Endothelial cell of umbilical vein (primary cell): ENCODE results near the gene PRDM2. TPM values are rescaled to one million over a fixed set of nuclear protein-coding genes. Genes with fewer than 3 reads are reported as not detected.

Experiments
- BruUV-seq: library from RNA; stranded (reverse); fragments of 400-500 nt; replicated peaks from 2 replicates; lab custom pipeline; 2021; lab: Mats Ljungman, UMichigan
- CTCF ChIA-PET: fragments of 300-600, 350-600 bp; sonication (Branson Sonifier 250); formaldehyde crosslinking; loops from one replicate; lab custom pipeline; 2021; ENCODE audit warnings: antibody characterized with exemption, inconsistent platforms; lab: Charles Lee
- POLR2A ChIA-PET: fragments of 300-600, 350-600 bp; sonication (Branson Sonifier 250); formaldehyde crosslinking; loops from one replicate; lab custom pipeline; 2021; ENCODE audit warnings: antibody characterized with exemption, inconsistent platforms; lab: Charles Lee
- DNase-seq: peaks from one replicate; pipeline ENCODE4 v3.0.0-alpha.2; 2011; ENCODE audit warnings: low read depth, low spot score
- FAIRE-seq: peaks from 2 replicates; lab custom pipeline; 2011; peaks lifted over from hg19 to GRCh38; lab: Jason Lieb, UNC
- H2AFZ ChIP-seq: 2 replicates; pipeline ENCODE4 v1.6.0; 2012; ENCODE audit warnings: low read depth, low read length, control low read depth, inconsistent platforms
- H3K27ac ChIP-seq: 2 replicates; pipeline ENCODE4 v1.5.1; 2011; ENCODE audit warnings: low read depth, mild to moderate bottlenecking, control low read depth, low read length, moderate library complexity; ENCODE audit not compliant: insufficient read depth
- H3K27me3 ChIP-seq, 2 experiments: 2 replicates each; pipeline versions ENCODE4 v1.6.0 to v1.6.1; 2011; ENCODE audit warnings: low read length in 2 of 2, mixed read lengths in 1 of 2; ENCODE audit not compliant: control insufficient read depth in 2 of 2, insufficient read depth in 2 of 2
- H3K36me3 ChIP-seq, 2 experiments: 2 replicates in 1 of 2; 3 replicates in 1 of 2; pipeline ENCODE4 v1.5.1; 2011; ENCODE audit warnings: low read length in 2 of 2, mild to moderate bottlenecking in 1 of 2, moderate library complexity in 1 of 2; ENCODE audit not compliant: control insufficient read depth in 2 of 2, insufficient read depth in 2 of 2; ENCODE audit errors: extremely low read depth in 1 of 2
- H3K4me1 ChIP-seq: 3 replicates; pipeline ENCODE4 v1.5.1; 2011; ENCODE audit warnings: mild to moderate bottlenecking, low read length; ENCODE audit not compliant: control insufficient read depth, insufficient read depth; ENCODE audit errors: extremely low read depth
- H3K4me2 ChIP-seq: 2 replicates; pipeline ENCODE4 v1.6.1; 2011; ENCODE audit warnings: low read length, control low read depth, mixed read lengths; ENCODE audit not compliant: insufficient read depth
- H3K4me3 ChIP-seq, 3 experiments: fragments of 200-600 bp in 1 of 3; sonication (generic), shearing (Covaris generic) in 1 of 3; replicated peaks in 1 of 3; 2 replicates each; pipeline ENCODE4 v1.5.1; 2011 to 2016; ENCODE audit warnings: control low read depth in 3 of 3, low read length in 3 of 3, mild to moderate bottlenecking in 2 of 3, inconsistent platforms in 1 of 3, low read depth in 1 of 3, moderate library complexity in 1 of 3; ENCODE audit not compliant: insufficient read depth in 1 of 3
- H3K79me2 ChIP-seq: 2 replicates; pipeline ENCODE4 v1.6.0; 2012; ENCODE audit warnings: low read length, inconsistent platforms; ENCODE audit not compliant: control insufficient read depth, insufficient read depth
- H3K9ac ChIP-seq: replicated peaks from 2 replicates; pipeline ENCODE3; 2011; ENCODE audit warnings: low read length, control low read depth; ENCODE audit not compliant: insufficient read depth; ENCODE audit errors: extremely low read depth
- H3K9me1 ChIP-seq: replicated peaks from 3 replicates; pipeline ENCODE4 v1.6.0; 2011; ENCODE audit warnings: mild to moderate bottlenecking, low read length; ENCODE audit not compliant: control insufficient read depth, insufficient read depth; ENCODE audit errors: extremely low read depth
- H3K9me3 ChIP-seq: replicated peaks from 2 replicates; pipeline ENCODE4 v1.5.1; 2012; ENCODE audit warnings: low read length, inconsistent platforms; ENCODE audit not compliant: control insufficient read depth, insufficient read depth
- H4K20me1 ChIP-seq: replicated peaks from 2 replicates; pipeline ENCODE3; 2011; ENCODE audit warnings: mild to moderate bottlenecking, low read length; ENCODE audit not compliant: control insufficient read depth, insufficient read depth; ENCODE audit errors: extremely low read depth
- EZH2 ChIP-seq: IDR thresholded peaks from 2 replicates; pipeline ENCODE4 v1.6.1; 2012; ENCODE audit warnings: borderline replicate concordance, low read depth, mild to moderate bottlenecking, moderate library complexity, low read length, inconsistent platforms; ENCODE audit not compliant: severe bottlenecking
- FOS ChIP-seq: IDR thresholded peaks from 2 replicates; pipeline ENCODE4 v1.6.1; 2011; ENCODE audit warnings: mild to moderate bottlenecking, low read length, moderate library complexity, borderline replicate concordance; ENCODE audit not compliant: insufficient read depth
- JUN ChIP-seq: IDR thresholded peaks from 2 replicates; pipeline ENCODE4 v1.6.1; 2011; ENCODE audit warnings: borderline replicate concordance, low read depth; ENCODE audit not compliant: insufficient read length, insufficient read depth
- MYC ChIP-seq: IDR thresholded peaks from one replicate; pipeline ENCODE4 v1.6.1; 2011; ENCODE audit warnings: mild to moderate bottlenecking, low read depth, low read length
- POLR2A ChIP-seq: IDR thresholded peaks from 2 replicates; pipeline ENCODE4 v1.6.1; 2012; ENCODE audit warnings: low read depth, mild to moderate bottlenecking, control low read depth, low read length
- POLR2AphosphoS5 ChIP-seq: IDR thresholded peaks from 2 replicates; pipeline ENCODE4 v1.6.1; 2012; ENCODE audit warnings: low read depth, mild to moderate bottlenecking, control low read depth, low read length, moderate library complexity; ENCODE audit not compliant: insufficient read depth
- dilution Hi-C: fragments of 300-500 bp; cut with MboI; formaldehyde crosslinking; loops from one replicate; pipeline ENCODE4 v1.15.0; 2019; ENCODE audit warnings: low sequenced_read_pairs; ENCODE audit not compliant: extremely low pct_ligation_motif_present
- intact Hi-C: fragments of 100-400 bp; cut with micrococcal nuclease; formaldehyde crosslinking; loops from one replicate; pipeline ENCODE4 v1.10.0; 2022
- polyA plus RNA-seq, 4 experiments: library from polyadenylated mRNA; depleted of rRNA in 3 of 4; stranded (reverse) in 3 of 4; unstranded in 1 of 4; fragments of >200 nt; gene quantifications; 2 replicates each; pipeline versions ENCODE4 v1.2.1 to v1.2.3, GENCODE V29; 2011 to 2012; ENCODE audit warnings: missing spikeins in 1 of 4
- total RNA-seq: library from RNA; stranded (reverse); gene quantifications from 2 replicates; pipeline ENCODE4 v1.2.3, GENCODE V29; 2021
- TF ChIP-seq, protein P1 (sequence below), 2 donors: IDR thresholded peaks; 1 replicate in 1 of 2; 2 replicates in 1 of 2; pipeline ENCODE4 v1.5.1; 2011; ENCODE audit warnings: low read length in 2 of 2, mild to moderate bottlenecking in 2 of 2, moderate library complexity in 2 of 2, control low read depth in 1 of 2, inconsistent platforms in 1 of 2, low read depth in 1 of 2; ENCODE audit not compliant: insufficient read depth in 1 of 2; ENCODE audit errors: extremely low read depth in 1 of 2
- TF ChIP-seq, protein P2 (sequence below): IDR thresholded peaks from 2 replicates; pipeline ENCODE4 v1.6.1; 2011; ENCODE audit not compliant: insufficient read depth, insufficient read length

Gene PRDM2
- total and polyA plus RNA-seq, 2 donors (not counting 3 experiments of a cell fraction or from before 2014, with no cell fraction given), result 11.3 to 35.7 TPM

DNA sequence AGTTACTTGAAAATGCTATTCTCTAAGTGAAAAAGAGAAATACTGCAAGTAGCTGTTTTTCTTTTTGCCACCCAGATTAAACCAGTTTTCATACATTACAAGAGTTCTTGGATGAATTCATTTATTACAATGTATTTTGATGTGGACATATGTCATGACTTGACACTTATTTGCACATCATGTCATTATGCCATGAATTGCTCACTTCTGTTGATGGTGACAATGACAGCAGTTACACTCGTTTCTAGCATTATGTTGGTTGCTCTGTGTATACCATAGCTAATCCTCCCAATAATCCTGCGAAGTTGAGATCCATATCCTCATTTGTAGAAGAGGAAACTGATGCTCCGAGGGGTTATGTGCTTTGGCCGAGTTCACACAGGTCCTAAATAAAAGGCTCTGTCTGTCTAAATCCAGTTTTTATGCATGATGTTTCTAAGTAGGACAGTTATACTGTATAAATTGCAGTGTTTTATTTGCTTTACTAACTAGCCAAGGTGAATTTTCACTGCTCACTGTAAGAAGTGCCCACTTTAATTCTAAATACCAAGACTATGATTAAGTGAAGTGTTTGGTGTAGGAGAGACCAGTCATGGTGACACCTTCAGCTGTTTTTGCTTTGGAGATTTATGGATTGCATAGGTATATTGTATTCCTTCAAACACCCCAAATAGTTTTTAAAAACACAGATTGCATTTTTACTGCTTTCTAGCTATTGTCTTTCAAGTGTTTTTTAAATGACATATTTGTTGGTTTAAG is 56.7 kb downstream of the PRDM2 start:
- Histone ChIP-seq H3K9ac (no peak overlapping the region), H3K9me3 (no peaks in the 10 kb centered on the region), H3K4me2 (no peak overlapping the region), H3K36me3 (no peaks in the 10 kb centered on the region), H3K4me1 (peaks cover 3% of the 10 kb centered on the region), H3K27ac (no peak overlapping the region), H3K4me3 (no peak overlapping the region), H3K79me2 (peaks cover 98% of the 10 kb centered on the region), H4K20me1 (peaks cover 22% of the 10 kb centered on the region), H3K27me3 (no peaks in the 10 kb centered on the region), H2AFZ (no peak overlapping the region), H3K9me1 (no peaks in the 10 kb centered on the region)
- FAIRE-seq (peak; percentile 50), DNase-seq (no peak)
- ChIA-PET POLR2A (no interaction called here), CTCF (interaction anchor here (0.7 to 1.7 kb wide), 4 partner anchors 44 to 837 kb away, joined by 3 to 5 read pairs (median 3); no protein-coding TSS in a partner anchor)
- TF ChIP-seq POLR2A, result no peak
- TF ChIP-seq FOS, result no peak
- TF ChIP-seq JUN, result no peak
- TF ChIP-seq, protein P1, sequence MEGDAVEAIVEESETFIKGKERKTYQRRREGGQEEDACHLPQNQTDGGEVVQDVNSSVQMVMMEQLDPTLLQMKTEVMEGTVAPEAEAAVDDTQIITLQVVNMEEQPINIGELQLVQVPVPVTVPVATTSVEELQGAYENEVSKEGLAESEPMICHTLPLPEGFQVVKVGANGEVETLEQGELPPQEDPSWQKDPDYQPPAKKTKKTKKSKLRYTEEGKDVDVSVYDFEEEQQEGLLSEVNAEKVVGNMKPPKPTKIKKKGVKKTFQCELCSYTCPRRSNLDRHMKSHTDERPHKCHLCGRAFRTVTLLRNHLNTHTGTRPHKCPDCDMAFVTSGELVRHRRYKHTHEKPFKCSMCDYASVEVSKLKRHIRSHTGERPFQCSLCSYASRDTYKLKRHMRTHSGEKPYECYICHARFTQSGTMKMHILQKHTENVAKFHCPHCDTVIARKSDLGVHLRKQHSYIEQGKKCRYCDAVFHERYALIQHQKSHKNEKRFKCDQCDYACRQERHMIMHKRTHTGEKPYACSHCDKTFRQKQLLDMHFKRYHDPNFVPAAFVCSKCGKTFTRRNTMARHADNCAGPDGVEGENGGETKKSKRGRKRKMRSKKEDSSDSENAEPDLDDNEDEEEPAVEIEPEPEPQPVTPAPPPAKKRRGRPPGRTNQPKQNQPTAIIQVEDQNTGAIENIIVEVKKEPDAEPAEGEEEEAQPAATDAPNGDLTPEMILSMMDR (IDR thresholded peaks at IDR 0.05; ENCODE audit: extremely low read depth in 1 of 2, insufficient read depth in 1 of 2, low read depth in 1 of 2, low read length in 2 of 2), result no peak
- TF ChIP-seq POLR2AphosphoS5, result no peak
- TF ChIP-seq MYC, result no peak
- TF ChIP-seq, protein P2, sequence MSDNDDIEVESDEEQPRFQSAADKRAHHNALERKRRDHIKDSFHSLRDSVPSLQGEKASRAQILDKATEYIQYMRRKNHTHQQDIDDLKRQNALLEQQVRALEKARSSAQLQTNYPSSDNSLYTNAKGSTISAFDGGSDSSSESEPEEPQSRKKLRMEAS, result no peak
- no peak for TF ChIP-seq EZH2
- intact Hi-C loops, result no loop called here
- BruUV-seq, result no TSS peak
- dilution Hi-C loops, result no loop called here
